HL-60 (cell line): ENCODE results near the gene NACA2.

Experiments
- POLR2AphosphoS5 ChIP-seq: IDR thresholded peaks from 2 replicates; pipeline ENCODE4 v1.6.1; 2012; ENCODE audit warnings: low read depth
- TF ChIP-seq, protein P1 (sequence below): IDR thresholded peaks from one replicate; pipeline ENCODE4 v1.5.1; 2011; ENCODE audit warnings: low read length, control low read depth, inconsistent platforms; ENCODE audit not compliant: insufficient read depth
- TF ChIP-seq, protein P2 (sequence below): IDR thresholded peaks from 2 replicates; pipeline ENCODE4 v1.6.1; 2012; ENCODE audit warnings: low read depth; ENCODE audit not compliant: insufficient replicate concordance

- TF ChIP-seq, protein P1, sequence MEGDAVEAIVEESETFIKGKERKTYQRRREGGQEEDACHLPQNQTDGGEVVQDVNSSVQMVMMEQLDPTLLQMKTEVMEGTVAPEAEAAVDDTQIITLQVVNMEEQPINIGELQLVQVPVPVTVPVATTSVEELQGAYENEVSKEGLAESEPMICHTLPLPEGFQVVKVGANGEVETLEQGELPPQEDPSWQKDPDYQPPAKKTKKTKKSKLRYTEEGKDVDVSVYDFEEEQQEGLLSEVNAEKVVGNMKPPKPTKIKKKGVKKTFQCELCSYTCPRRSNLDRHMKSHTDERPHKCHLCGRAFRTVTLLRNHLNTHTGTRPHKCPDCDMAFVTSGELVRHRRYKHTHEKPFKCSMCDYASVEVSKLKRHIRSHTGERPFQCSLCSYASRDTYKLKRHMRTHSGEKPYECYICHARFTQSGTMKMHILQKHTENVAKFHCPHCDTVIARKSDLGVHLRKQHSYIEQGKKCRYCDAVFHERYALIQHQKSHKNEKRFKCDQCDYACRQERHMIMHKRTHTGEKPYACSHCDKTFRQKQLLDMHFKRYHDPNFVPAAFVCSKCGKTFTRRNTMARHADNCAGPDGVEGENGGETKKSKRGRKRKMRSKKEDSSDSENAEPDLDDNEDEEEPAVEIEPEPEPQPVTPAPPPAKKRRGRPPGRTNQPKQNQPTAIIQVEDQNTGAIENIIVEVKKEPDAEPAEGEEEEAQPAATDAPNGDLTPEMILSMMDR: no peak
- TF ChIP-seq, protein P2, sequence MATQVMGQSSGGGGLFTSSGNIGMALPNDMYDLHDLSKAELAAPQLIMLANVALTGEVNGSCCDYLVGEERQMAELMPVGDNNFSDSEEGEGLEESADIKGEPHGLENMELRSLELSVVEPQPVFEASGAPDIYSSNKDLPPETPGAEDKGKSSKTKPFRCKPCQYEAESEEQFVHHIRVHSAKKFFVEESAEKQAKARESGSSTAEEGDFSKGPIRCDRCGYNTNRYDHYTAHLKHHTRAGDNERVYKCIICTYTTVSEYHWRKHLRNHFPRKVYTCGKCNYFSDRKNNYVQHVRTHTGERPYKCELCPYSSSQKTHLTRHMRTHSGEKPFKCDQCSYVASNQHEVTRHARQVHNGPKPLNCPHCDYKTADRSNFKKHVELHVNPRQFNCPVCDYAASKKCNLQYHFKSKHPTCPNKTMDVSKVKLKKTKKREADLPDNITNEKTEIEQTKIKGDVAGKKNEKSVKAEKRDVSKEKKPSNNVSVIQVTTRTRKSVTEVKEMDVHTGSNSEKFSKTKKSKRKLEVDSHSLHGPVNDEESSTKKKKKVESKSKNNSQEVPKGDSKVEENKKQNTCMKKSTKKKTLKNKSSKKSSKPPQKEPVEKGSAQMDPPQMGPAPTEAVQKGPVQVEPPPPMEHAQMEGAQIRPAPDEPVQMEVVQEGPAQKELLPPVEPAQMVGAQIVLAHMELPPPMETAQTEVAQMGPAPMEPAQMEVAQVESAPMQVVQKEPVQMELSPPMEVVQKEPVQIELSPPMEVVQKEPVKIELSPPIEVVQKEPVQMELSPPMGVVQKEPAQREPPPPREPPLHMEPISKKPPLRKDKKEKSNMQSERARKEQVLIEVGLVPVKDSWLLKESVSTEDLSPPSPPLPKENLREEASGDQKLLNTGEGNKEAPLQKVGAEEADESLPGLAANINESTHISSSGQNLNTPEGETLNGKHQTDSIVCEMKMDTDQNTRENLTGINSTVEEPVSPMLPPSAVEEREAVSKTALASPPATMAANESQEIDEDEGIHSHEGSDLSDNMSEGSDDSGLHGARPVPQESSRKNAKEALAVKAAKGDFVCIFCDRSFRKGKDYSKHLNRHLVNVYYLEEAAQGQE: no peak
- TF ChIP-seq POLR2AphosphoS5: no peak
Observed at GRCh38 chr17:61598014-61598413, 7.0 kb upstream of the NACA2 start.
